Hippocampal formation (tissue), 2 donors: Measurements from ENCODE around the gene LRRC4B.

Experiments used
- DNase-seq, 2 donors: peaks; one replicate each; lab custom pipeline; 2025; lab: John Stamatoyannopoulos, UW

LRRC4B gene

DNA sequence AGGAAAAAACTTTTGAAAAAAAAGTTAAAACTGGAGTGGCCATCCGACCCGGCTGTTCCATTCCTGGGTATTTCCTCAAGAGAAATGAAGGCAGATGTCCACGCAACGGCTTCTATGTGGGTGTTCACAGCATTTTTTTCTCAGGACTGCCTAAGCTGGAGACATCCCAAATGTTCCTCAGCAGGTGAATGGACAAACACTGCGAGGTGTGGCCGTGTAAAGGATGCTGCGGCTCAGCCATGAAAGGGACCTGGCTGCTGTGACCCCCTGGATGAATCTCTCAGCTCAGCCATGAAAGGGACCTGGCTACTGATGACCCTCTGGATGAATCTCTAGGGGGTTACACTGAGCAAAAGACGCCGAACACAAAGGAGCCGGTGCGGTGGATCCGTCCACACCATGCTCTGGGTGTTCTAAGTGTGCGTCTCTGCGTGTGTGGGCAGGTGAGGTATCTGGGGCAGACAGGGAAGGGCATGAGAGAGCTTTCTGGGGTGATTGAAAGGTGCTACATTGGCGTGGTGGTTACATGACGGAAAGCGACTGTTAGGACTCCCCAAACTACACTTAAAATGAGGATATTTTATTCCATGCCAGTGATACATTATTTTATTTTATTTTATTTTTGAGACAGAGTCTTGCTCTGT is 47.3 kb downstream of the LRRC4B start:
- no peak for DNase-seq

DNA sequence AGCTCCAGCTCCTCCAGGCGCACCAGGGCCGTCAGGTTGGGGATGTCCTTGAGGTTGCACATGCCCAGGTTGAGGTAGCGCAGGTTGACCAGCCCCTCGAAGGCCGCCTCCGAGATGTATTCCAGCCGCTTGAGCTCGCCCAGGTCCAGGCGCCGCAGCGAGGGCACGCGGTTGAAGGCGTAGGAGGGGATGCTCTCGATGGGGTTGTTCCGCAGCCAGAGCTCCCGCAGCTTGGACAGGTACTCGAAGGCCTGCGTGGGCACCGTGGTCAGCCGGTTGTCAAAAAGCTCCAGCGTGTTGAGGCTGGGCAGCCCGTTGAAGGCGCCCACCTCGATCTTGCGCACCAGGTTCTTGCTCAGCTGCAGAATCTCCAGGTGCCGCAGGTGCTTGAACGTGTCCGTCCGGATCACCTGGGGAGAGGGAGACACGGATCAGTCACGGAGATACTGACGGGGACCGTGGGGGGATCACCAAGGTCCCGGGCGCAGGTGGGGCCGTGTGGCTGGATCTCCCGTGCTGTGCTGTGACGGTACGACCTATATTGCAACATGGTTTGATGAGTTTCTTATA is 49.1 kb downstream of the LRRC4B start:
- no peak for DNase-seq

DNA sequence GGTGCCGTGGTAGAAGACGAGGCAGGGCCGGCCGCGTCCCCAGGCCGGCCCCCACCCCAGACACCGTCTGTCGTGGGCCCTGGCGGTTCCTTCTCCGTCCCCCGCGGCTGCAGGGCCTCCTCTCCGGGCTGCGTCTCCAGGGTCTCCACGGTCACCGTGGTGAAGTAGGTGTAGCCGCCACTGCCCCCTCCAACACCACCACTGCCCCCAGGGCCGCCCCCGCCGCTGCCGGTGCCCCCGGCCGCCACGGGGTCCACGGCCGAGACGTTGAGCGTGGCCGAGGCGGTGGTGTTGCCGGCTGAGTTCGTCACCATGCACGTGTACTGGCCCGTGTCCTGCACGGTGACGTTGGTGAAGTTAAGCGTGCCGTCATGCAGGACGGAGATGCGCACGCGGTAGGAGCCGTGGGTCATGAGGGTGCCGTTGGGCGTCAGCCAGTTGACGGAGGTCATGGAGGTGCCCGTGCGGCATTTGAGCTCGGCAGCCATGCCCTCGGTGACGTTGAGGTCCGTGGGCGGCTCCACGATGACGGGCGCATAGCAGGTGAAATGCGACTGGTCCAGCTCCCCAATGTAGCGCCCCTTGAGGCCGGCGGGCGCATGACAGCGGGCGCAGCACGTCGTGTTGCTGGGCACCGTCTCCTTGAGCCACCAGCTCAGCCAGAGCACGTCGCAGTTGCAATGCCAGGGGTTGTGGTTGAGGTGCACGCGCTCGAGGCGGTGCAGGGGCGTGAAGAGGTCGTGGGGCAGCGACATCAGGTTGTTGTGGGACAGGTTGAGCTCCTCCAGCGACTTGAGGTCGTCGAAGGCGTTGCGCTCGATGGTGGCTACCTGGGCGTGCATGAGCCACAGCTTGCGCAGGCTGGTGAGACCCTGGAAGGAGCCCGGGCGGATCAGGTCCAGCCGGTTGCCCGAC is 49.9 kb downstream of the LRRC4B start:
- DNase-seq: no peak

DNA sequence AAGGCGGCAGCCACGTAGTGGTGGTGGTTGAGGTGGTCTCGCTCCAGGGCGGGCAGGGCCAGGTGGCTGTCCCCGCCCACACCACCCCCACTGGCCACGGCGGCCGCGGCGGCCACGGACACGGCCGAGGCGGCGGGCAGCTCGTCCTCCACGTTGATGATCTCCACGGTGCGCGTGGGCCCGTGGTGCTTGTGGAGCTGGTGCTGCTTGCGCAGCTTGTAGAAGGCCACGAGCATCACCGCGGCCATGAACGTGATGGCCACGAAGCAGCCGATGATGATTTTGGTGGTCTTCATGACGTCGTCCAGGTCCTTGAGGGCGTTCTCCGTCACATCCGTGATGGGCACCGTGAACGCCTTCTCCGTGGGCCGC is 50.5 kb downstream of the LRRC4B start:
- no peak for DNase-seq

DNA sequence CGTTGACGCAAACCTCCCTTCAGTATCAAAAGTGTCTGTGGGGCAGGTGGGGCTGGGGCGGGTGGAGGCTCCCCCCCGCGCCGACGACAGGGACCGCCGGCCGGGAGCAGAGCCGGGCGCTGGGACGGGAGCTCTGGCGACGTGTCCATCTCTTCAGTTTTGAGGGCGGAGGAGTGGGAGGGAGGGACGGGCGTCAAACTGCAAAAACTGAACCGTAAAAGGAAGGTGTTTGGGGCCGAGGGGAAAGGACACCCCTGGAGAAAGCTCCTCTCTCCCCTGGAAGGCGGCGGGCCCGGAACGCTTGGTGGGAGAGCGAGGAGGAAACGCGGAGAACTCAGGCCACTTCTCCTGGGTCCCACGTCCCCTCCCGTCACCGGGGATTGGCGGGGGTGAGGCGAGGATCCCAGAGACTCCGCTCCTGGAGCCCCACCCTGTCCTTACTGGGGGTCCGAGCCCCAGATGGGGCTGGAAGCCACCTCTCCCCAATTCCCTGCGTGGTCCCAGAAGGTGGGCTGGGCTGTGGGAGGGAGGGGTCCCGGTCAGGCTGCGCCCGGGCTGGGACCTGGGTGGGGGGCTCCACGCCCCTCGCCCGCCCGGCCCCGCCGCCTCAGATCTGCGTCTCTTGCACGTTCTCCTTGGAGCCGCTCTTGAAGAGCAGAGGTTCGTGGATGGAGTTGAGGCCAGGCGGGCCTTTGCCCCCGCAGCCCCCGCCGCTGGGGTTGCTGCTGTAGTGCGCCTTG is 51.1 kb downstream of the LRRC4B start:
- DNase-seq: no peak

DNA sequence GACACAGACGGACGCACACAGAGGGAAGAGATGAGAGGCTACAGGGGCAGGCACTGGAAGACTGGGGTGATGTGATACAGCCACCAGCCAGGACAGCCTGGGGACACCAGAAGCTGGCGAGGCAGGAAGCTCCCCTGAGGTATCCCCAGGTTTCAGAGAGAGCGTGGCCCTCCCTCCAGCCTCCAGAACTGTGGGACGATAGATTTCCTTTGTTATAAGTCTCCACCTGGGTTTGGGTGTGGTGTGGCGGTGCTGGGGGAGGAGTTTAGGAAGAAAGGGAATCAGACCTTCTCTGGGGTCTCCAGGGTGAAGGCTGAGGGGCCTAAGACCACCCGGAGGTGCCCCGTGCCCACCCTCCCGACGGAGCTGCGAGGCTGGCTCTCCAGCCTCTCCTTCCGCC is 51.8 kb downstream of the LRRC4B start:
- no peak for DNase-seq

DNA sequence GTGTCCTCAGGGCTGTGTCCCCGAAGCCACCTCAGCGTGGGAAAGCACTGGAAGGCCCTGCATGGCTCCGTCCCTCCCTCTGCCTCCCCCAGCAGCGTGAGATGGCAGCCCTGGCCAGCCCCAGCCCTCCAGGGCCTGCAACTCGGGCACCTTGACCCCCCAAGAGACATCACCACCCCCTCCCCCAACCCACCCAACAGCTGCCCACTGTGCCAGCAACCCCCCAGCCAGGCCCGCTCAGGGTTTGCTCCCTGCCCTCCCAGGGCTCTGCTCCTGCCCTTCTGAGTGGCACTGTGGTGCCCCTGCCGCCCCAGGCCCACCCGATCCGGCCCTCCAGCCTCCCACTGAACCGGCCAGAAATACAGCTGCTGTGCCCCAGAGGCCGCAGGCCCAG is 53.1 kb downstream of the LRRC4B start:
- no peak for DNase-seq

DNA sequence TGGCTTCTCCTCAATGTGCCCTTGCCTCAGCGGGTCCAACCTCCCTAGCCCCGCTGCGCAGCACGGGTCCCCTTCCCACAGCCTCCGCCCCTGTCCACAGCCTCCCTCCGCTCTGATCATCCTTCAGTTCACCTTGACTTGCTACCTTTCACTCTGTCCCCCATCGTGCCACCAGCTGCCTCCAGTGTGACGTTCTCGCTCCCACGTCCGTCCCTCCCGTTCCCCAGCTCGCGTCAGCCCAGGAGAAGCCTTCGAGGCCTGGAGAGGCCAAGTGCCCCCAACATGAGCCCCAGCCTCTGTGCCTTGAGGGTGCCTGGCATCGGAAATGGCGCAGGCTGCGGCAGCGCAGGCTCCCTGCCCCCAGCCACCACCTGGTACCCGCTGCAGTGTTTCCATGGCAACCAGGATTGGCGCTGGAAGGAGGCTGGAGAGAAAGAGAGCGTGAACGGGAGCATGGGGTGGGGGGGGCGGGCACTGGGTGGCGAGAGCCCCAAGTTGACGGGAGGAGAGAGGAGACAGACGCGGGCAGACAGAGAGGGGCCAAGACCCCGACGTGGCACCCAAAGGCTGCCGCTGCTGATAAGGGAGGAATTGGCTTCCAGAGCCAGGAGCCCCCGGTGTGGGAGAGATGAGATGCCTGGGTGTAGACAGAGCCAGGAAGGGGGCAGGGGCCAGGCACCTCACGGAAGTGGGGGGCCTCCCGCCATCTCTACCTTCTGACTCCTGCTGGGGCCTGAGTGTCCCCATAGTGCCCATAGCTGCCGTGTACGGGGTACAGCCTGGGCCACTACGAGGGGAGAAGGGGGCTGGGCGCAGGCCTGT is 53.7 kb downstream of the LRRC4B start:
- DNase-seq: peak; percentile 70 to 78

DNA sequence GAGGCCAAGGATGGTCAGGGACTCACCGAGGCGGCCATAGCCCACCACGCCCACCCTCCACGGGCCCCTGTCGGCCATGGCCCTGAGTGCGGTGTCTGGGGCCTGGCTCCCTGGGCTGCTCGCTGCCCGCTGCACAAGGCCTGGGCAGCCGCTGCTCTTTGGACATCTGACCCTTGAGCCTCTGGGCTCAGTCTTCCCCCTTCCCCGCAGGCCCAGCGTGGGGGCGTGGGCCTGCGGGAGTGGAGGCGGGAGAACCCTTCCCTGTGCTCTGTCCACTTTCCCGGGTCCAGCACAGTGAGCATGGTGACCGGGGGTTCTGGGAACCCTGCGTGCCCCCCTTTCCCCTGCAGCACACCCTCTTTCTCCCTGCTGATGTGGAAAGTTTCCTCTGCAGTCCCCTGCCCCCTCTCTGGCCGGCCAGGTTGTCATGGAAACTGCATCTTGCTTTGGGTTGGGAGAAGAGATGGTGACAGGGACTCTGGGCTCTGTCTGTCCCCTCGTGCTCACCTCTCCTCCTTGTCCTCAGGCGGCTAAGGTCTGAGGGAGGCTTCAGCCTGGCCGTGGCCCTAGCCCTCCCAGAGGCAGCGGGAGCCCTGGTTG is 54.4 kb downstream of the LRRC4B start, which contains the start of gene ASPDH:
TSS of gene ASPDH (minus strand) at position 168 of the 600 bp plus-strand sequence. CDS start at position 78, 90 bp downstream.
- DNase-seq: peak; percentile 28 to 54

DNA sequence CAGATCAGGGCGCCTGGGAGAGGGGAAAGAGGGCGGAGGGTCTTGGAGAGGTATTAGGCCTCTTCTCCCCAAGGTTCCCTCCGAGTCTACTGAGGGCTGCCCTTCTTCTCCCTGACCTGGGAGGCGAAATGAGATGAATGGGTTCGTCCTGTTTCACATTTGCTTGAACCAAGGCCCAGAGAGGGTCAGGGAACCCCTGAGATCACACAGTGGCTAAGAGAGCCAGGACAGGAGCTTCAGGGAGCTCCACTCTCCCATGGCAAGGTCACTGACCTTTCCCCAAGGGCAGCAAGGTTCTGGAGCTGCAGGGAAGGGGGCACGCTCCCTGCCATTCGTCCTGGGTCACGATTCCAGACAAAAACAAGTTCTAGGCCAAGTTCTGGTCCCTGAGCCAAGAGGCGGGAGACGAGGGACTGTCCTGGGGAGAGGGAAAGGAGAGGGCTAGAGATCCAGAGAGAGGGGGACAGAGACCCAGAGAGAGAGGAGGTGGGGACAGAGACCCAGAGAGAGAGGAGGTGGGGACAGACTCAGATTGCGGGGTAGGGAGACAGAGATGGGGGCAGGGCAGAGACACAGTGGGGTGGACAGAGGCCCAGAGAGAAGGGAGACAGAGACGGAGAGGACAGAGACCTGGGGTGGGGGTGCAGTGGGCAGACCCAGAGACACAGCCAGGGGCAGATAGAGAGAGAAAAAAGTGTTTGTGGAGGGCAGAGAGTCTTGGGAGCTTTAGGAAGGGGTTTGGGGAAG is 55.1 kb downstream of the LRRC4B start:
- DNase-seq: no peak

DNA sequence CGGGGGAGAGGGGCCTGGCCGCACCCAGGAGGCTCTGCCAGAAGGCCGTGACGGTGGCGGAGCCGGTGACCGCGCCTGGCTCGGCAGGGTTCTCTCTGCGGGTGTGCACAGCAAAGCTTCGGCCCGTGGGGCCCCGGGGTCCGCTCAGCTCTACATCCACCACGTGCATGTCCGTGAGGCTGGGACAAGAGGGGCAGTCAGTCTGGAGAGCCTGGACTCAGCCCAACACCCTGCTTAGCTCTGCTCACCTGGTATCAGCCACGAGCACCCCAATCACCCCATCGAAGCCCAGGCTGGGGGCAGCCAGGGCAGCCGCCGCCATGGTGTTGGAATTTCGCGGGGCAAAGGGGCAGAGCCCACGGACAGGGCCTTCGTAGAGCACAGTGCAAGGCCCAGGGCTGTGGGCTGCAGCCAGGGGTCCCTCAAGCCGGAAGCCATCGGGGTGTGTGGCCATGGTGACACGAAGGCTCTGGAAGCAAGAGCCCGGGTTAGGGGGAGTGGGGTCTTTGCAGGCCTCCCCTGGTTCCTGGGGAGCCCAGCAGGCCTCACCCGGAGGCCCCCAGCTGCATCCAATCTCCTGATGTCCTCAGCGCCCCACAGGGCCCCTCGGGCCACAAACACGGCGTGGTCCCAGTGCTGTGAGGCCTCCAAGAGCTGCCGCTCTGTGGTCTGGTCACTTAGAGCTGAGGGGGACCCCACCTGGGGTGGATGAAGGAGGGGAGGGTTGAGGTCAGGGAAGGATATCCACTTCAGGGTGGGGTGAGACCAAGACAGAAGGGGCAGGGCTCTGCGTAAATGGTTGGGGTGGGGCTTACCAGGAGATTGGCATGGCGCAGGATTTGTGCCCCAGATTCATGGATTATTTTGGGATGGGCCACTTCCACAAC is 55.9 kb downstream of the LRRC4B start:
- no peak for DNase-seq

DNA sequence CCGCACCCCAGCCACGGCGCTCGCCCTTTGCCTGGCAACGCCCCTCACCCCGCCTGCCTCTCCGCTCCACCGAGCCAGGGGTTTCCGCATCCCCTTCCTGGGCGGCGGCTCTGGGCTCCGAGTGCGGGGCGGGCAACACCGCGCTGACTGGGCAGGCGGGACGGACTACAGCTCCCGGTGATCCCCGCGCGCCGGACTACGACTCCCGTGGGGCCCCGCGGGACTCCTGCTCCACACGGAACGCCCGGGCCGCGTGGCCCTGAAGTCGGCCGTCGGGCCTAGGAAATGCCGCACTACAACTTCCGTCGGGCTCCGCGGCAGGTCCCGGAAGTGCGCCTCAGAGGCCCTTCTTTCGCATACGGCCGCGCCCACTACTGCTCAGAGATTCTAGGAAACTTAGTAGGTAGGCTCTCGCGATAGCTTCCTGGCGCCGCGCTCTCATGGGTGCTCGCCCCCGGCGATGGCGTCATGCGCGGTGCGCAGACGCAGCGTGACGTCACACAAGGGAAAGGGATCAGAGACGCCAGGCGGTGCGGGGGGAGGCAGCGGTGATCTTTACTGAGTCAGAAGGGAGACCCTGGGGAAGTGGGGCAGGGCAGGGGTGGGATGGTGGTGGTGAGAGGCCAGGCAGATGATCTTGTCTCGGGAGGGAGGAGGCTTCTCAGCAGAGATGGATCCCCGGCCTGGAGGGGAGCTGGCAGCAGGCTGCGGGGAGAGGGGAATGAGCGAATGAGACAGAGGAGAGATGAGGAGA is 57.0 kb downstream of the LRRC4B start, which contains the start of gene JOSD2:
TSS of gene JOSD2 (minus strand) at position 123 of the 754 bp plus-strand sequence. CDS start 760 bp downstream, outside the sequence.
- DNase-seq: peak; percentile 98

DNA sequence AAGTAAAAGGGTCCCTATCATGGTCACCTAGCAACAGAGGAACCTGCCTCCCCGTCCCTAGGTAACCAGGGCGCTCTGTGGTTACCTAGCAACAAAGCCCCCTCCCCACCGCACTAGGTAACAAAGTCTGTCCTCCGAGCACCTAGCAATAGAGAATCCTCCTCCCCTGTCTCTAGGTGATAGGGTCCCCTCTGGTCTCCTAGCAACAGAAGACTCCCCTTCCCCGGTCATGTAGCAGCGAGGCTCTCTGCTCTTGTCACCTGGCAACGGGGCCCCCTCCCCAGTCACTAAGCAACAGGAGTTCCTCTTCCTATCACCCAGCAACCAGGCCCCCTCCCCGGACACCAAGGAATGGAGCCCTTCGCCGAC is 57.6 kb downstream of the LRRC4B start:
- DNase-seq: peak in 1 of 2 donors; percentile 81

DNA sequence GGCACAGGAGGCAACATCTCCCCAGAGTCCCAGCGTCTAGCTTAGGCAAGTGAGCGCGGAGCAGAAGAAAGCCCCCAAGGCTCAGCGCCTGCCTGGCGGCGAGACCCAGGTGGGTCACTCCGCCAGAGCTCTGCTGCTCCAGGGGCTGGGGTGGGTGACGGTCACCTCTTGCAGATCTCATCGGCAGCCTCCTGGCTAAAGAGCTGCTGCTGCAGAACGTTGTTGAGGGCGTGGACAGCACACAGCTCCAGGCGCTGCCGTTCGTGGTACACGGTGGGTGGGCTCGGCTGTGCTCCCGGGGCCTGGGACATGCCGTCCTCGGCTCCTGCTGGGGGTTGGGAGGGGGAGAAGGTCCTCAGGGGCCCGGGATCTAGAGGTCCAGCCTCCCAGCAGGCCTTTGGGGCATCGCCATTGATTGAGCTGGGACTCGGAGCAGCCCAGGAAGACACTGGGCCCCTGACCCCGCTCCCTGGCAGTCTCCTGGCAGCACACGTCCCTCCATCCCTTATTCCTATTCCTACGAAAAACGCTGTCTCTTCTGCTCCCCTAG is 58.0 kb downstream of the LRRC4B start:
- no peak for DNase-seq

DNA sequence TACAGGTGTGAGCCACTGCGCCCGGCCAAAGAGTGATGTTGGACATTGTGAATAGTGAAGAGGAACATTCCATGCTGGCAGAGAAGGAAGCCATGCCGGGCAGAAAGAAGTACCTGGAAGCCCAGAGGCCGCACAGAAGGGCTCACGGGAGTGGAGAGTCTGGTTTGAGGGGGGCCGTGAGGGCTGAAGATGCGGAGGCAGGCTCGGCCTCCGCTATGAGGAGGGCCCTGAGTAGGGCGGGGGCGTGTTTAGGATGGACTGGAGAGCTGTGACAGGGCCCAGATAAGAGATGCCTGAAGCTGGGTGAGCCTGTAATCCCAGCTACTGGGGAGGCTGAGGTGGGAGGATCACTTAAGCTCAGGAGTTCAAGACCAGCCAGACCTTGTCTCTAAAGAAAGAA is 58.9 kb downstream of the LRRC4B start:
- DNase-seq: no peak

DNA sequence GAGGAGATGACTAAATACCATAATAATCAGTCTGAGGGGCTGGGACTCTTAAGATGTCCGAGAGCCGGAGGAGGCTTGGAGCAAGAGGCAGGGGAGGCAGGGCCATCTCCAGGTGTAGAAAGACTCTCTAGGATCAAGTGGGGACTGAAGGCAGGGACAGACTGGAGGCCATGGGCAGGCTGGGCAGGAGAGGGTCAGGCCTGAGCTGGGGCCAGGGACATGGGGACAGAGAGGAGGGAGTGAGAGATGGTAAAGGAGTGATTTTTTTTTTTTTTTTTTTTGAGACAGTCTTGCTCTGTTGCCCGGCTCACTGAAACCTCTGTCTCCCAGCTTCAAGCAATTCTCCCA is 59.4 kb downstream of the LRRC4B start:
- DNase-seq: no peak

DNA sequence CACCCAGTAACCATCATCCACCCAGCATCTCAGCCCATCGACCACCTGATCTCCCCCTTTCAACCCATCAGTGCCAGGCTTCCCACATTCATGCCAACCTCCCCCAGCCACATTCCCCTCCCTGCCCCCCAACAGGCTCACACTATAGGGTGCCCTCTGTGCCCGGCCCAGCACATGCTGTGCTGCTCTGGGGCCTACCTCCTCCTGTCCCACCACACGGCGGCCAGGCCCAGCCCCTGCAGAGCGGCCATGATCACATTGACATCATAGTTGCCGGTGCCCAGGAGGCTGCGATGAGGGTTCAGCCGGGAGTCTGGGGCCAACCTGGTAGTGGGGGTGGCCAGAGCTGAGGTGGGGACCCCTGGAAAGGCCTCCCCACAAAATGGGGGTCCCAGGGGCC is 60.9 kb downstream of the LRRC4B start:
- DNase-seq: no peak

DNA sequence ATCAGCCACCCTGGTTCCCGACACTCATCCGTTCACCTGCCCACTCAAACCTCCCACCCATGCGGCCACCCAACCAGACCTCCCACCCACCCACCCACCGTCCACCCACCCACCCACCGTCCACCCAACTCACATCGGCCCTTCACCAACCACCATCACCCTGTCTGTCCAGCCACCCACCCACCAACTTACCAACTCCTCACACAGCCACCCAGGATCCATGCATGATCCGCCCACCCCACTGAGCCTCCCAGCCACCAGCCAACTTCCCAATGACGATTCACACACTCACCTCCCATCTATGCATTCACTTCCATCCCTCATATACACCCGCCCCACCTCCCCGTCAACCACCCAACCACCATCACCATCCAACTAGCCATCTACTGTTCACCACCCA is 61.5 kb downstream of the LRRC4B start:
- DNase-seq: no peak
